Anterior cingulate cortex (tissue), 58 donors: ENCODE results near the gene ARID3A.
"Not testable (repeated sequence)": the region's sequence is repeated elsewhere in the genome, so short reads cannot be mapped to it uniquely, and the experiment has no call there.

Source experiments
- DNase-seq, 58 donors: peaks; one replicate each; lab custom pipeline; 2025; lab: John Stamatoyannopoulos, UW

Gene ARID3A

DNA sequence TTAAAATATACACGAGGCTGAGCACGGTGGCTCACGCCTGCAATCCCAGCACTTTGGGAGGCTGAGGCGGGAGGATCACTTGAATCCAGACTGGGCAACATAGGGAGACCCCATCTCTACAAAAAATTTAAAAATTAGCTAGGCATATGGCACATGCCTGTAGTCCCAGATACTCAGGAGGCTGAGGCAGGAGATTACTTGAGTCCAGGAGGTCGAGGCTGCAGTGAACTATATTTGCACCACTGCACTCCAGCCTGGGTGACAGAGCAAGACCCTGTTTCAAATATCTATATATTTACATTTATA lies 98.0 kb downstream of the ARID3A start:
- DNase-seq = not testable (repeated sequence)

GRCh38 chr19:1025080-1025479 lies 99.2 kb downstream of the ARID3A start:
- DNase-seq = not testable (repeated sequence)
